OCI-LY1 (cell line): Measurements from ENCODE around the gene LSM11.
"Not testable (repeated sequence)": the region's sequence is repeated elsewhere in the genome, so short reads cannot be mapped to it uniquely, and the experiment has no call there.

ENCODE experiments used
- CTCF ChIP-seq: fragments of 200-600 bp; sonication (generic), shearing (Covaris generic); IDR thresholded peaks from 2 replicates; pipeline ENCODE4 v1.5.1; 2017; ENCODE audit warnings: mild to moderate bottlenecking, antibody characterized with exemption, low read length, moderate library complexity, mixed read lengths
- EZH2 ChIP-seq: fragments of 200-600 bp; sonication (generic), shearing (Covaris generic); IDR thresholded peaks from 2 replicates; pipeline ENCODE4 v1.8.0; 2017; ENCODE audit warnings: borderline replicate concordance, mixed run types, mild to moderate bottlenecking, antibody characterized with exemption, low read length, moderate library complexity, mixed read lengths

- TF ChIP-seq CTCF, EZH2: not testable (repeated sequence)
Observed at GRCh38 chr5:157722895-157723294, 20.6 kb upstream of the LSM11 start.
